Measurements from ENCODE around the gene EIF1.
"Not testable (repeated sequence)": the region's sequence is repeated elsewhere in the genome, so short reads cannot be mapped to it uniquely, and the experiment has no call there.

EIF1 gene

DNA sequence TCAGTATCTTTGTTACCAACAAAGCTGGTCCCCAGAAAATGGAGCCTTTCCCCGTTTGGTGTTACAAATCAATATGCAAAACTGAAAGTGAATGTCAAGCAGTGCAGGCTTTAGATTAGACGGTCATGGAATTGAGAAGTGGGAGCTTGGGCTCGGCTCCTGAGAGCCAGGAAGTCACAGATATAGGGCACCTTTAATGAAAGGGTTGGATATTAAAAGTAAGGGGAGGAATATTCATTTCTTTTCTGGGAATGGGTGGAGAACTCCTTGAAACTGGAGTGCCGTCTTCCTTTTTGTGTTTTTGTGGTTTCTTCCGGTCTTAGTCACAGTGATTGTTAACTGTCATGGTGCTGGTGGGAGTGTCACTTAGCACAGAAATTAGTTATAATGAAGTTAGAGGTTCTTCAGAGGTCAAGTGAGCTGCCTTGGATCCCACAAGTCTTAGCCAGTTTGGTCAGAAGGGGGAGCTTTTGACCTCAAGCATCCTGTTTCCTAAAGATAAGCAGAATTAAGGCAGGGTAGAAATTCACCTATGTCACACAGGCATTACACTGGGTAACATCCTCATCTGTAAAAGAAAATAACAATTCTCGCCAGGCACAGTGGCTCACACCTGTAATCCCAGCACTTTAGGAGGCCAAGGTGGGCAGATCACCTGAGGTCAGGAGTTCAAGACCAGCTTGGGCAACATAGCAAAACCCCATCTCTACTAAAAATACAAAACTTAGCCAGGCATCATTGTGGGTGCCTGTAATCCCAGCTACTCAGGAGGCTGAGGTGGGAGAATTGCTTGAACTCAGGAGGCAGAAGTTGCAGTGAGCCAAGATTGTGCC is 9.6 kb upstream of the EIF1 start:
- DNase-seq (ENCODE audit: low read depth in 2 of 2) = peak in 1 of 2 donors; percentile 64

DNA sequence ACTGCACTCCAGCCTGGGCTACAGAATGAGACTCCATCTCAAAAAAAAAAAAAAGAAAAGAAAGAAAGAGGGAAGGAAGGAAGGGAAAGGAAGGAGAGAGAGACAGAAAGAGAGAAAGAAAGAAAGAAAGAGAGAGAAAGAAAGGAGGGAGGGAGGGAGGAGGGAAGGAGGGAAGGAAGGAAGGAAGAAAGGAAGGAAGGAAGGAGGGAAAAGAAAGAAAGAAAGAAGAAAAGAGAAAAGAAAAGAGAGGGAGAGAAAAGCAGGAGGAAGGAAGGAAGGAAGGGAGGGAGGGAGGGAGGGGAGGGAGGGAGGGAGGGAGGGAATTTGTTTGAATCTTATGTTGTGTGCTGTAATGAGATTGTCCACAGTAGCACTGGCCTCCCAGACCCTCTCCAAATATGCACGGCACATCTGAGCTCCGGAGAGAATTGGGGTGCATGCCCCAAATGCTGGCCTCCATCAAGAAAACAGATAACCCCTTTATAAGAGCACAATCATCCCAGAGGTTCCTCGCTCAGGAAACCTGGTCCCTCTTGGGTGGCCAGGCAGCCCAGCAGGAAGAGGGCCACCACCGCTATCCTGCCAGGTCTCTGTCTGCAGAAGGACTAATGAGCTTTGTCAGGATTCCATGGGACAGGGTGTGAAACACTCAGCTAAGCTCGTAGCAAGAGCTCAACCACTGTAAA is 8.8 kb upstream of the EIF1 start:
- no peak for DNase-seq (ENCODE audit: low read depth in 2 of 2)

DNA sequence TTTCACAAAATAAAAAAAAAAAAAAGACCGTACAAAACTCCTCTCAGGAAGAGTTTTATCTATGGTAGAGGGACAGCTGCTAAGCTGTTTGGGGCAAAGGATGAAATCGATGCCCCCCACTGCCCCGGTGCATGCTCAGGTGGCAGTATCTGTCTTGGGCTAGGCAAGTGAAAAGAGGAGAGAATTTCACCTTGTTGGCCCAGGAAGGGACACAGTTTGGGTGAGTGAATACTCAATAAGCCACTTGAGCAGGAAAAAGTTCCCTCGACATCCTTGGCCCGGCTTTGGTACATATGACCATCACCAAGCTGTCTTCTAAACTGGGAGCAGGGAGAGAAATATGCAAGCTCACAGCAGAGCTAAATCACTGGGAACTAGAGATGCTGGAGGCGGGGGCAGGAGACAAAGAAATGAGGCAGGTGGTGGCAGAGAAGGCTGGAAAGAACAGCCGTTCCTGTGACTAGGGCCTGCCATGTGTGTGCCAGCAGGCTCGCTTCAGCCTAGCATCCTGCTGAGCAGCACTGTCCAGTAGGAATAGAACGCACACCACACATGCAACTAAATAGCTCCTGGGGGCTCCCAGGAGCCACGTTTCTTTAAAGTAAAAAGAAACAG is 8.2 kb upstream of the EIF1 start:
- DNase-seq (ENCODE audit: low read depth in 2 of 2) = no peak

DNA sequence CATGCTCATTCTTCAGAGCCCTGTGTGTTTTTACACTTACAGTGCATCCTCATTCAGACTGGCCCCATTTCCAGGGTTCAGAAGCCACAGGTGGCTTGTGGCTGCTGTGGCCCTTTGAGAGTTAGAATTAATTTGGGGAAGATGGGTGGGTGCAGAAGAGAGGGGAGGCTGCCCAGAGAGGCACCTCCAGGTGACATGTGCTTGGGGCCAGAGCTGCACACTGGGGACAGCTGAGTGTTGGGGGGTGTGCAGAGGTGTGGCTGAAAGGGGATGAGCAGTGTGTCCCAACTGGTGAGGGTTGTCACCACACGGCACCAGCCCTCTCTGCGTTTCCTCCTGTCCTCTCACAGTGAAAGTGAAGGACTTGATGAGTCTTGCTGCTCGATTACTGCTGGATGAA is 6.9 kb upstream of the EIF1 start:
- DNase-seq (ENCODE audit: low read depth in 2 of 2) = no peak

DNA sequence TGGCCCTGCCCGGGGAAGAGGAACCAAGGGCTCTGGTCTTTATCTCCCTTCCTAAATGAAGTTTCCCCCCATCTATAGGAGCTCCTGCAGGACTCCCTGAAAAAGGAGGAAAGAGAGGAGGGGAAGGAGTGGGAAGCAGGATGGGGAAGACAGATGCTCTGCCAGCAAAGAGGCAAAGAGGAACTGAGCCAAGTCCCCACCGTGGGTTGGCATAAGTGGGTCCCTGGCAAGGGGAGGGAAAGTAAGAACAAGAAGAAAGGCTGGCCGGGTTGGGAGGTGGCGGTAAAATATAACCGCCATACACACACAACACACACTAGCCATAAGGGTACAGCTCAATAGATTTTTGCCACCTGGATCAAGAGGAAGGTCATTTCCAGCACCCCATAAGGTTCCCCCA is 6.1 kb upstream of the EIF1 start:
- no peak for DNase-seq (ENCODE audit: low read depth in 2 of 2)

DNA sequence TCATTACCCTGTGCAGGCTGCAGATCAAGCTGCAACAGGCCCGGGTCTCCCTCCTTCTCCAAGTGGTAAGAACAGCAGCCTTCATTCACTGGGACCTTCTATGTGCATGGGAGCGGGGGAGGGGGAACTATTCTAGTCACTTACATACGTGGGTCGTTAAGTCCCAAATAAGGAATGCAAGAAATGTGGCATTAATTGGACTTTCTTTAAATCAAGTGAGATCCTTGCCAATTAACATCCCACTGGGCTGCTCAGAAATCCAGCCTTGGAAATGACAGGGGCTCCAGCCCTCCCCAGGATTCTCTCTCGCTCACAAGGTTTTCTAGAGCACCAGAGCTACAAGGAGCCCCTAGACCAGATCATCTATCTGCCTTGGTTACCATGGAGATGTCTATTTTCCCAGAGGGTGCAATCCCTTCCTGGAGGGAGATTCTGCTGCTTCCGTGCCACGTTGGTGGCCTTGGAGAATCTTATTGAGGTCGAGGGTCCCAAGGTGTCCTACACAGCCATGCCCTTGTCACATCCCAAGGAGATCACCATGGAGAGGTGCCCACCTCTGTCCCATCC is 5.2 kb upstream of the EIF1 start:
- no peak for DNase-seq (ENCODE audit: low read depth in 2 of 2)

DNA sequence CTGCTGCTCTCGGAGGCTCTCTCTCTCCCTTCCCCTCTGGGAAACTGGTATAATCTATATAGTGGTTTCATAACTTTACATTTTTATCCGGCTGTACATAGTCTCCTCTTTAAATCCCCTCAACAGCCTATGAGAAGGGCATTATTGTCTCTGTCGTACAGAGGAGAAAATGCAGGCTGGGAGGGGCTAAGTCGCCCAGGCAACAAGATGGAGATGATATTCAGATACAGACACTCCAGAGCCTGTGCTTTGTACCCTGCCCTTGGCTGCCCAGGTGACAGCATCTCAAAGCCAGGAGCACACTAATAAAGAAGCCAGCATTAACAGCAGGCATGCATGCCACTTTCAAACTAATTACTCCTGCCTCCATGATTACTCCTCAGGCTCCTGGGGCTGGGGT is 4.7 kb upstream of the EIF1 start:
- DNase-seq (ENCODE audit: low read depth in 2 of 2) = no peak

DNA sequence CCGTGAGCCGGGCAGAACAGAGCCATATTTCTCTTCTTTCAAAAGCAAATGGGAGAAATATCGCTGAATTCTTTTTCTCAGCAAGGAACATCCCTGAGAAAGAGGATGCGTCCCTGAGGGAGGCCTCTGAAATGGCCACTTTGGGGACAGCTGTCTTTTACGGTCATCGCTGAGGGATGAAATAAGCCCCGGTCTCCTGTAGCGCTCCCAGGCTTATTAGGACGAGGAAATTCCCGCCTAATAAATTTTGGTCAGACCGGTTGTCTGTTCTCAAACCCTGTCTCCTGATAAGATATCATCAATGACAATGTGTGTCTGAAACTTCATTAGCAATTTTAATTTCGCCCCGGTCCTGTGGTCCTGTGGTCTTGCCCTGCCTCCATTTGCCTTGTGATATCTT is 2.9 kb upstream of the EIF1 start:
- not testable (repeated sequence) for DNase-seq (ENCODE audit: low read depth in 2 of 2)

DNA sequence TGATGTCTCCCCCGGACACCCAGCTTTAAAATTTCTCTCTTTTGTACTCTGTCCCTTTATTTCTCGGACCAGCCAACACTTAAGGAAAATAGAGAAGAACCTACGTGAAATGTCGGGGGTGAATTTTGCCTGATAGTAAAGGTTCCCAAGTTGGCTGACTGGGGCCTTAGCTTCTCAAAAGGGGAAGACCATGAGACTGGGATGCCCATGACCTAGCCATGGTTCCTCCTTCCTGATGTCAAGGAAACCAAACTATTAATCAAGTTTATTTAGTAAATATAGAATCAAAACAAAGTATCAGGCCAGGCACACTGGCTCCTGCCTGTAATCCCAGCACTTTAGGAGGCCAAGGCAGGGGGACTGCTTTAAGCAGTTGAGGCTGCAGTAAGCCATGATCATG is 2.4 kb upstream of the EIF1 start:
- no peak for DNase-seq (ENCODE audit: low read depth in 2 of 2)

DNA sequence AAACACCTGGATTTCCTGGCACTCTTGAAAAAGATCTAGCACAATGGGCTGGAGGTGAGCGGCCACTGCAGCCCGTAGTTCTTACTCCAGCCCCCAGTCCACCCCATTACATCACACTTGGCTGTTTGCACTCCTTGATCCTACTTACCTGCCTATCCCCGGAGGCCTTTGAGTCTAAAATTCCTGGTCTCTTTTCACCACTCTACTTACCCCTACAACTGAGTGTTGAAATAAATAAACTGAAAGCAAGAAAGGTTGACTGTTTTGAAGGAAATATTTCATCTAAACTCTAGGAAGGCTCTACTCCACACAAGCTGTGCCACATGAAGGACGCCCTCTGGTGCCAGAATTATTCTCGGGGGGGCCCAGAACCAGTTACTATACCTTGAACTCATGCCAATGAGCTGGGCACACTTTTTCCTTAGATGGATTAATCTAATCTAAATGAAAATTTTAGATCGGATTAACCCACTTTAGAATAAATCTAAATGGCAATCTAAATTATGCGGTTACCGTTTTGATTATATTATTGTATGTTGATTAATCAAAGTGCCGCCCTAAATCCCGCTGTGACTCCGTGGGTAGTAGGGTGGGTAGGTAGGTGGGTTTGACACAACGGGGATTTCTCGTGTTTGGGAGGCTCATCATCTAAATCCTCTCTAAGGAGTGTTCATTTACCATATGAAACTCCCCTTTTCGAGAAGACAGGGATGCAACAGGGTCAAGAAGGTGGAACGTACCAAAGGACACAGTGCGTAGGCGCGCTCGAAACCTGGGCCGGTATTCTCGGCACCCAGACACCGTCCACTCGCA is 651 bp upstream of the EIF1 start:
- DNase-seq (ENCODE audit: low read depth in 2 of 2) = peak in 1 of 2 donors; percentile 53

DNA sequence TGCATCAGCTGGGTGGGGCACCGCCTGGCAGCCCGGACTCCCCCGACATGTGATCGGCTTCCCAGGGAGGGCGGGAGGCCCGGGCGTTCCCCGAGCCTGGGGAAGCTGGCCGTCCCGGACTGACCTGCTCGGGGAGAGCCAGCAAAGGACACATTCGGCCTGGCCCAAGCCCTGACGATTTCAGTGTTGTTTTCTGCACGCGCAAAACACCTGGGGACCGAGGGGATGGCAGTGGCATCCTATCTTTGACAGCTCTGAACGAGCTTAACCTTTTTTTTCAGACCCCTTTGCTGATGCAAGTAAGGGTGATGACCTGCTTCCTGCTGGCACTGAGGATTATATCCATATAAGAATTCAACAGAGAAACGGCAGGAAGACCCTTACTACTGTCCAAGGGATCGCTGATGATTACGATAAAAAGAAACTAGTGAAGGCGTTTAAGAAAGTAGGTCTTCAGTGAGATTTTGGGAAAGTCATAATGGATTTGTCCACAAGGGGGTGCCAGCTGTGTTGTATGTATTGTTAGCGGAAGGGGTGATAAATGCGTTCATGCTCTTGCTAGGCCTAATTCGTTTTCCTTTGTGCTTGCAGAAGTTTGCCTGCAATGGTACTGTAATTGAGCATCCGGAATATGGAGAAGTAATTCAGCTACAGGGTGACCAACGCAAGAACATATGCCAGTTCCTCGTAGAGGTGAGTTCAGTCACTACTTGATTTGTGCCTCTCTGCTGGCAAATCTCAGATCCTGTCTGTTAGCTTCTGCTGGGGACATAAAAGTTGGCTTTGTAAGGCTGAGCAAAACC is 1.0 kb downstream of the EIF1 start:
- DNase-seq (ENCODE audit: low read depth in 2 of 2) = peak in 1 of 2 donors; percentile 46

DNA sequence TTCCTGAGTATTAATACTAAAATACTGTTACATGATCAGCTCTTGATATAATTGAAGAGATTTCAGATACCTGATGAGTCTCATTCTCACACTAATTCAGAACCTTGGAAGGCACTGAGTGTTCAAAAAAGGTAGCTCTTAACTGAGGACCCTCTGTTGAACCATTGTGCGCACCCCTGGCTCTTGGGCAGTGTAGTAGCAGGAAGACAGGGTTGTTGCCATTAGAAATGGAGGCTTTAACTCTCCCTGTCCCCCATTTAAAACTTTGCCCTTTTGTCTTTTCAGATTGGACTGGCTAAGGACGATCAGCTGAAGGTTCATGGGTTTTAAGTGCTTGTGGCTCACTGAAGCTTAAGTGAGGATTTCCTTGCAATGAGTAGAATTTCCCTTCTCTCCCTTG is 1.8 kb downstream of the EIF1 start:
- no peak for DNase-seq (ENCODE audit: low read depth in 2 of 2)

DNA sequence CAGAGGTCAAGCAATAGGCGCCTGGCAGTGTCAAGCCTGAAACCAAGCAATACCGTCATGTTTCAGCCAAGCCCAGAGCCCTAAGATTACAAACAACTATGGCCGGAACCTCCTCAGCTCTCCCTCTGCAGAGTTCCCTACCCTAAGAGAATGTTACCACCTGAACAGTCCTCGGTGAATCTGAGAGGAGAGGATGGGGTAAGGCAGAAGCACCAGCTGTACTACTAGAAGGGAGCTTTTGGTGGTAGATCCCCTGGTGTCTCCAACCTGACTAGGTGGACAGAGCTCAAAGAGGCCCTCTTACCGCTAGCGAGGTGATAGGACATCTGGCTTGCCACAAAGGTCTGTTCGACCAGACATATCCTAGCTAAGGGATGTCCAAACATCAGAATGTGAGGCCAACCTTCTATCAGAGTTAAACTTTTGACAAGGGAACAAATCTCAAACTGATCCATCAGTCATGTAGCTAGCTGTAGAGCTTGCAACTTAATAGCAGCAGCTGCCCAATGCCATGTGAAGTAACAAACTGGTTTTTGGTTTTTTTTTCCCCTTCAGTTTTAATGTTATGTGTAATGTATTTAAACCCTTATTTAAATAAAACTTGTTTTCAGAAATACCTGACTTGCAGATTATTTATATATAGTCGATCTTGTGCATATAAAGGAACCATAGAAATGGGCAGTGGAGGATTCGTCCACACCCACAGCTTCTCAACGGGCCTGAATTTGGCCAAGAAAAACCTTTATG is 2.5 kb downstream of the EIF1 start:
- DNase-seq (ENCODE audit: low read depth in 2 of 2) = no peak

DNA sequence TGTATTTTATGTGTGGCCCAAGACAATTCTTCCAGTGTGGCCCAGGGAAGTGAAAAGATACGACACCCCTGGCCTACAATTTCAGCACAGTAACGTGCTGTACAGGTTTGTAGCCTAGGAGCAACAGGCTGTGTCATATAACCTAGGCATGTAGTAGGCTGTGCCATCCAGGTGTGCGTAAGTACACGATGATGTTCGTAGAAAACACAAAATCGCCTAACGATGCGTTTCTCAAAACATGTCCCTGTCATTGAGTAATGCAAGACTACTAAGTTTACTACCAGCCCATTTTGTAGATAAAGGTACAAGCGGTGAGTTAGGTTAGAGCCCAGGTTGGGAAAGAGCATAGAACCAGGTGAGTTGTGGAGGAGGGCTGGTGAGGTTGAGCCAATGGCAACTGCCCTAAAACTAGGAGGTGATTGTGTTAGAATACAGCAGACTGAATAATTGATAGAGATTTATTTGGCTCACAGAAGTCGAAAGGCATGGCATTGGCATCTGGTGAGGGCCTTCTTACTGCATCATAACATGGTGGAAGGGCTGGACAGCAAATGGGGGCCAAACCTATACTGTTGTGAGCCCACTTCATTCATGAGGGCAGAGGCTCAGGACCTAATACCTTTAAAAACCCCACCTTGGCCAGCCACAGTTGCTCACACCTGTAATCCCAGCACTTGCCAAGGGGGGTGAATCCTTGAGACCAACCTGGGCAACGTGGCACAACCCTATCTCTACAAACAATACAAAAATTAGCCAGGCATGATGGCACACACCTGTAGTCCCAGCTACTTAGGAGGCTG is 4.2 kb downstream of the EIF1 start:
- DNase-seq (ENCODE audit: low read depth in 2 of 2) = no peak

DNA sequence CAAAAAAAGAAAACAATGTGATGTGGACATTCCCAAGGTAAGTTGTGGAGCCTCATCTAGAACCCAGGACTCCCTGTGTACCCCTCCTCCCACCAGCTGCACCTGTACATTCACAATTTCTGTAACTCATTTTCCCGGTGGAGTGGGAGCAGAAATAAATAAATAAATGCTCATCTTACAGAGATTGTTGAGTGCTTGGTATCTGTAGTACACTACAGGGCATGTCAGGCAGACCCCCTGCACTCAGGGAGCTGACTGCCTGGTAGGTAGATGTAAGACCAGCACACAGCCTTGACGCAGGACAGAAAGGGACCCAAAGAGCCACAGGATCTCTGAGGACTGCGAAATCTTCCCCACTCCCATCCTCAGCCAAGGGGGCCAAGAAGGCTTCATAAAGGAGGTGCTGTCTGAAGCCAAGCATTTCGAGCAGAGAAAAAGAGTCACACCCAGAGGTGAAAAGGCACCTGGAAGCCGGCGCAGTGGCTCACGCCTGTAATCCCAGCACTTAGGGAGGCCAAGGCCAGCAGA is 6.5 kb downstream of the EIF1 start:
- no peak for DNase-seq (ENCODE audit: low read depth in 2 of 2)

DNA sequence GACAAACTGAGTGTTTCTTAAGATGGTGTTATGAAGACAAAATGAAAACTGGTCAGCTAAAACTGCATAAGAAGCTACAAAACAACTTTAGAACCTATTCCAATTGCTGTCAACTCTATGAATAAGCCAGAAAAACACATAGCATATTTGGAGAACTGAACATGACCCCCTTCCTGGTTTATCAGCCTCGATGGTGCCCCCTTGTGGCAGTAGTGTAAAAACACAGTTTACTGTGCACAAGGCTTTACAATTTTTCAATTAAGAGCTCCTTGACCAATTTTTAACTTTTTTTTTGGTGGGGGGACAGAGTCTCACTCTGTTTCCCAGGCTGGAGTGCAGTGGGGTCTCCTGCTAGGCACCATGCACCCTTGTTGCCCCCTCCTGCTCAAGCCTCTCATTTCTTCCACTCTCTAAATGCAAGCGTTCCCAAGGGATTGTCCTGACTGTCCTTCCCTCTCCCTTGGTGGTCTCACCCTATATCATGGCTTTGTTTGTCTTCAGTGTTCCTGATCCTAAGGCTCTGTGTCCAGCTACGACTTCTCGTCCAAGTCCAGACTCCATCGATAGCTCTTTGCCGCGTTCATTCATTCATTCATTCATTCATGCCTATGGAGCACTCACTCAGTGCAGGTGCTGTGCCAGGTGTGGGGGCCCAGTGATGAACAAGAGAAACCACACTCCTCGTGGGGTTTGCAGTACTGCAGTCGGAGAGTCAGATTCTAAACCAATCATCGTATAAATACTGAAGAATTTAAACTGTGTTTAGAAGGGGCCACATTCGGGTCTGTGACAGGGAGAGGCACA is 7.5 kb downstream of the EIF1 start:
- peak; percentile 78 to 79 for DNase-seq (ENCODE audit: low read depth in 2 of 2)

DNA sequence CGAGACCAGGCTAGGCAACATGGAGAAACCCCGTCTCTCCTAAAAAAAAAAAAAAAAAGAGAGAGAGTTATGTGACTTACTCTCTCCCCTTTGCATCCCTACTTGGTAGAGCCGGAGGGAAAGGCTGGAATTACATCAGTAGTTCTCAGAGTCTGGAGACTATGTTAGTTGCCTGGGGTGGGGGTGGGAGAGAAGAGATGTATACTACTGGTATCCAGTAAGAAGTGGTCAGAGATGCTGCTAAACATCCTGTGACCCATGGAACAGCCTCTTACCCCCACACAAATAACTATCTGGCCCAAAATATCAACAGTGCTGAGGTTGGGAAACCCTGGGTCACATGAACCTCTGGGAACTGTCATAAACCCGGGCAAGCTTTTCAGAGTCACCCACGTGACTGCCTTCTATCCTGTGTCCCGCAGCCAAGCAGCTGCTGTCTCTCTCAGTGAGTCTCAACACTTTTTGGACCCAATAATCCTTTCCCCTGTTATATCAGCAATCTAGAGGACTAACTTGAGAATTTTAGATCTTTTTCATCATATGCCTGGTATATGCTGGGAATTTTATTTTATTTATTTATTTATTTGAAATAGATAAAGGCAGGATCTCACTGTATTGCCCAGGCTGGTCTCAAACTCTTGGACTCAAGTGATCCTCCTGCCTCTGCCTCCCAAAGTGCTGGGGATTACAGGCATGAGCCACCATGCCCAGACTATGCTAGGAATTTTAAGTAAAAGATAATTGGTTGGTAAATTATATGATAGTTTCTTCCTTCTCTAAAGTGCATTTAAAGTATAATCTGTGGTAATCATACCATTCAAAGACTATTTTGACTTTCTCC is 8.7 kb downstream of the EIF1 start:
- no peak for DNase-seq (ENCODE audit: low read depth in 2 of 2)
